ENCODE data around the gene MEGF6. TPM values are rescaled to one million over a fixed set of nuclear protein-coding genes. Genes with fewer than 3 reads are reported as not detected.

The MEGF6 gene
- total RNA-seq, 1 donor from 2014 or later: 7.3 TPM

DNA sequence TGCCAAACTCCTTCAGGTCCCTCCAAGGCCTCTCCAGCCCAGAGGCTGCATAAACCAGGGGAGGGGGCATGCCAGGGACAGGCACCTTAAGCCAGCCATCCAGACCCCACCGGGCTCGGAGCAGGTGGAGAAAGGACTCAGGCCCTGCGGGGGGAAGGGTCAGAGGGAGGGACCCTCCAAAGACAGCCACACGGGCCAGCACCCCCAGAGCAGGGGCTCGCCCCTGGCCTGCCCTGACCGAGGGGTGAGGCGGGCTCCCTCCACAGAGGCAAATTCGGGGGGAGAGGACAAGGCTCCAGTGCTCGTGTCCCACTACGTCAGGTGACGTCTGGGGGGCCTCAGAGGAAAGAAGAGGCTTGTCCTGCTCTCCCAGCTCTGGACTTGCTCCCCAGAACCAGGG is 8.2 kb downstream of the MEGF6 start:
- intact Hi-C loops (cut with DNase I): no loop called here
- ATAC-seq (ENCODE audit: poor library complexity): no peak

GRCh38 chr1:3602375-3602774 is 8.9 kb downstream of the MEGF6 start:
- intact Hi-C loops (cut with DNase I): no loop called here

More for the DNA sequence above, 8.2 kb downstream of the MEGF6 start:
- DNase-seq: no peak

DNA sequence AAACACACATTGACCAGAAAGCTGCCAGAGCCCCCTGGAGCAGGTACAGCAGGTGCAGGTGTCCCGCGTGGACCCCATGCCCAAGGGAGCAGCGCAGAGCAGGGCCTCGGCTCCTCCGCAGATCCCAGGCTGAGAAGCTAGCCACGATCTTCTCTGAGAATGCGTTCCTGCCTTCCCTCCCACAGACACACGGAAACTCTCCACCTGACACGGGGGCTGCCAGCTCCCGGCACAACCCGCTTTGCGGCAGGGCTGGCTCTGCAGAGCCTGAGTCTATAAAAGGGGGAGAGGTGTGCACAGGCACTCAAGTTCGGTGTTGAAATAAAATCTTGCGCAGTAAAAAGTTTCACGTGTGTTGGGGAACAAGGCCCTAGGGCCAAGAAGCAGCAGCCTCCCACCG is 9.6 kb downstream of the MEGF6 start:
- ATAC-seq (ENCODE audit: poor library complexity) (no peak), DNase-seq (no peak)
- intact Hi-C loops (cut with DNase I): no loop called here

More at GRCh38 chr1:3602375-3602774, 8.9 kb downstream of the MEGF6 start:
- ATAC-seq (ENCODE audit: poor library complexity) (no peak), DNase-seq (no peak)

GRCh38 chr1:3600354-3600753 is 11.0 kb downstream of the MEGF6 start:
- intact Hi-C loops (cut with DNase I): no loop called here
- no peak for DNase-seq
- no peak for ATAC-seq (ENCODE audit: poor library complexity)

DNA sequence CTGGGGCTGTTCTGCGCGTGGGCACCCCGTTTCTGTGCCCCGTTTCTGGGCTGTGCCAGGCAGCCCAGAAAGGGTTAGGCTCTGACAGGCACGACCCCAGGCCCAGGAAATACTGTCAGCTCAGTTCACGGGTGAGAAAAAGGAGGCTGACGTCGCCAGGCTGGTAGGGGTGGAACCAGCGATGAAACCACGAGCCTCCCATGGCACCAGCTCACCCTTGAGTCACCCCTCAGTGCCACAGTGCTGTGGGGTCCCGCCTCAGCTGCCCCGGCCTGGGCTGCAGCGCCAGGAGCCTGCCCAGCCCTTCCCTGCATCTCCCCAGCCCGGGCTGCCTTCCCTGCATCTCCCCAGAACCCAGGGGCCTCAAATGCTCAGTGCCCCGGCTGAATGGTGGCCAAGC is 11.5 kb downstream of the MEGF6 start:
- intact Hi-C loops (cut with DNase I): no loop called here
- ATAC-seq (ENCODE audit: poor library complexity) (no peak), DNase-seq (no peak)

DNA sequence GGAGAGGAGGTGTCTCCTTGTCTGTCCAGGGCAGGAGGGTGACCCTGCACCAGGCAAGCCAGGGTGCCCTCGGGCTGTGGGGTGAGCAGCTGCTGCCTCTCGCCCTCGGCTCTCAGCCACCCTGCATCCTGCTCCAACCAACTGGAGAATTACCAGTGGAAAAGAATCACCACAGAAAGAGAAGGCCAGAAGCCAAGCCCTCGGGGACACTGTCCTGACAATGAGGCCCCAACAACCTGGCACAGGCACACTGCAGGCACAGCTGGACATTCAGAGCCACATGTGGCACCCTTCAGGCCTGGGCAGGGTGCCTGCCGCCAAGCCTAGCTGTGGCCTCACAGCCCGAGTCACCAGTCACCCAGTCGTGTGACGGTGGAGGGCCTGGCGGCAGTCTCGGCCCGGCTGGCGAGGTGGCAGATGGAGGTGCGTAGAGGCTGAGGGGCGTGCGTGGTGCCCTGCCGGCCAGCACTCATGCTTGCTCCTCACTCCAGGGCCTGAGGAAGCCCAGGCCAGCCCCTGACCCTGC is 12.0 kb downstream of the MEGF6 start:
- intact Hi-C loops (cut with DNase I): no loop called here
- no peak for ATAC-seq (ENCODE audit: poor library complexity)

GRCh38 chr1:3598522-3599285 is 12.6 kb downstream of the MEGF6 start:
- DNase-seq: no peak
- no peak for ATAC-seq (ENCODE audit: poor library complexity)
- intact Hi-C loops (cut with DNase I): no loop called here

More for the DNA sequence above, 12.0 kb downstream of the MEGF6 start:
- DNase-seq: no peak

DNA sequence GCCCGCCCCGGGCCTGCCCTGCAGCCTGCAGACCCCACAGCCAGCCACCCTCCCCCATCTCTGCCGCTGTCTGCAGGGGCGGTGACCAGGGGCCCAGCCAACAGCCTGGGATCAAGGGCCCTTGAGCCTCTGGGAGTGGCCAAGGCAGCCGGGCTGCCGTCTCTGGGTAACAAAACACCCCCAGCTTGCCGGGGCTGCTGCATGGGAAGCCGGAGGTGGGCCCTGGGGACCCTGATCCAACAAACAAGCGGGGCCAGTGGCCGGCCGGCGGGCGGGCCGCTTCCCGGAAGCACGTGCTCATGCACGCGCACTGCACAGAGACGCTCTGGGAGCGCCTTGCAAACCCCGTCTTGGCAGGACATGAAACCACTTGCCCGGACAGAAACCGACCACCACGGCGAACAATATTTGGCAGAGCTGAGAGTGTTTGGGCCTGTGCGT is 13.2 kb downstream of the MEGF6 start:
- ATAC-seq (ENCODE audit: poor library complexity) (peak; percentile 60), DNase-seq (peak; percentile 74)
- intact Hi-C loops (cut with DNase I): no loop called here

GRCh38 chr1:3597599-3597964 is 13.7 kb downstream of the MEGF6 start:
- ATAC-seq (ENCODE audit: poor library complexity): peak; percentile 26
- no peak for DNase-seq

DNA sequence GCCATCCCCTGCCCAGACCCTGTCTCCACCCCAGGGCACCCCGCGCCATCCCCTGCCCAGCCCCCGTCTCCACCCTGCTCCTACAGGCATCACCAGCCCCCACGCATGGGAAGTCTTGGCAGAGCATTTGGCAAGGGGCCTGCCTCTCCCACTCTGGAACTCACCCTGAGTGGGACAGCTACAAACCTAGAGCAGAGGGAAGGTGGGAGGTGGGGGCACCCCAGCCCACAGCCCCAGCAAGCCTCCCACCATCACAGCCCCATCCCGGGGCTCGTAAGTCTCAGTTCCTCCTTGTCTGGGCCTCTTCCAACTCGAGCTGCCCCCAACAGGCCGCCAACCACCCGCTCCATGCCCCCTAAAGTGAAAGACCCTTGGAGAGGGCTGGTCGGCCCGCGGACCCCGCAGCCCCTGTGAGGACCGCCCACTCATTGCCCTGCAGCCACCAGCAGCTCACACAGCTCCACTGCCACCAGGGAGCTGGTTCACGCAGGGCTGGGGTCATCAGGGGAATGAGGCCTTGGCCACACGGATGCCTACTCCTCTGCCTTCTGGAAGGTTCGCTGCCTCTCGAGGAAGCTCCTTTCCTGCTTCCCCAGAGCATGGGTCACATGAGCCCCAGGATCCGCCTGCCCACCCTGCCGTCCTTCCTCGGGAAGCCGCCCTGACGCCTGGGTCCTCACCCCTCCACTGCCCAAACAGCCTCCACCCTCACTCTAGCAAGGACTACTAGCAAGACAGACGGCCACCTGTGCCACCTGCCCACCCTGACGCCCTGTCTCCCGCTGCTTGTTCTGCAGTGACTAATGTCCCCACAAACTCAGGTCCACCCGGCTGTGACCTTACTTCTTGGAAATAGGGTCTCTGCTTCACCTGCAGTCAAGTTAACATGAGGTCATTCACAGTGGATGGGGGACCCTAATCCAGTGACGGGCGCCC is 14.4 kb downstream of the MEGF6 start:
- intact Hi-C loops (cut with DNase I): no loop called here
- DNase-seq: no peak
- ATAC-seq (ENCODE audit: poor library complexity): no peak

More at GRCh38 chr1:3597599-3597964, 13.7 kb downstream of the MEGF6 start:
- intact Hi-C loops (cut with DNase I): no loop called here

- no peak for ATAC-seq (ENCODE audit: poor library complexity)
- intact Hi-C loops (cut with DNase I): no loop called here
- no peak for DNase-seq
Measured at GRCh38 chr1:3595949-3596348, 15.4 kb downstream of the MEGF6 start.

GRCh38 chr1:3594706-3595377 is 16.5 kb downstream of the MEGF6 start:
- intact Hi-C loops (cut with DNase I): no loop called here
- ATAC-seq (ENCODE audit: poor library complexity) (no peak), DNase-seq (peak; percentile 59)

DNA sequence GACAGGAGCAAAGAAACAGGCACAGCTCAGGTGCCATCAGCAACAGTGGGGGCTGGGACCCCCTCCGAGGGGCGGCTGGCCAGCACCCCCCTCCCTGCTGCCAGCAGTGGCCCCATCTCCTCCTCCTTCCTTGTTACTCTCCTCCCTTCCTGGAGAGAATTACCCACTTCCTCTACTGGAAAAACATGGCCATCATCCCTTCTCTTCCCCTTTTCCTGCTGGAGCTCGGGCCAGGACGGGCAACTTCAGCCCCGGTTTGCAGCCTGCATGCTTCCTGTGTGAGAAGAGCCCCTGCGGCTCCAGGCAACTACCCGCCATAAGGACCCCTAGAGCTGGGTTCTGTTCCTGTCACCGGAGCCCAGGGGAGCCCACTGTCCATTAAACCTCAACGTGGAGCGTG is 17.6 kb downstream of the MEGF6 start:
- DNase-seq (no peak), ATAC-seq (ENCODE audit: poor library complexity) (no peak)
- intact Hi-C loops (cut with DNase I): no loop called here

- no peak for DNase-seq
- no peak for ATAC-seq (ENCODE audit: poor library complexity)
- intact Hi-C loops (cut with DNase I): no loop called here
Measured at GRCh38 chr1:3593334-3593733, 18.0 kb downstream of the MEGF6 start.

- DNase-seq (no peak), ATAC-seq (ENCODE audit: poor library complexity) (no peak)
- intact Hi-C loops (cut with DNase I): no loop called here
Measured at GRCh38 chr1:3590951-3591865, 20.1 kb downstream of the MEGF6 start.

DNA sequence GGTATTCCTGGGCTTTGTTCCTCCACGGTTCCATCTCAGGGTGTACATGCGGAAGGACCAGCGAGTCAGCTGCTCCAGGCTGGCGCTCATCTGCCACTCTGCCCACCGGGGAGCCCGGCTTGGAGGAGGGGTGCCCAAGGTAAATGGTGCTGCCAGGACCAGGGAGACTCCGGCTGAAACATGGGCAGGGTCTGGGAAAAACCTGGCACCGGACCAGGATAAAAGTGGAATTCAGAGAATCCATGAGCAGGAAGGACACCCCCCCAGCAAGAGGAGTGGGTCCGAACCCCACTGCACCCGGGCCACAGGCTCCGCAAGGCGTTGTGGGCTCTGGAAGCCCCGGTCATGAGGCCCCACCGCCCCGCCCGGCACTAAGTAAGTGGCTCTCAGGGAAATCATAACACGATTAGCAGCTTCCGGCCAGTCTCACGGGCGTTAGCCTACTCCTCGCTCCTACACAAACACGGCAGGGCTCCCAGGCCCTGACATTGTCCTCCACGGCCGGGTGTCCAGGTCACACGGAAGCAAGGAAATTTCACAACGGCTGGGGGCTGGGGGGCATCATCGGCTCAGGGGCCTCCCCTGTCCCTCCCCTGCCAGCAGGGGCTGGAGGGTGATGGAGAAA is 21.1 kb downstream of the MEGF6 start:
- intact Hi-C loops (cut with DNase I): no loop called here
- no peak for ATAC-seq (ENCODE audit: poor library complexity)
- no peak for DNase-seq

DNA sequence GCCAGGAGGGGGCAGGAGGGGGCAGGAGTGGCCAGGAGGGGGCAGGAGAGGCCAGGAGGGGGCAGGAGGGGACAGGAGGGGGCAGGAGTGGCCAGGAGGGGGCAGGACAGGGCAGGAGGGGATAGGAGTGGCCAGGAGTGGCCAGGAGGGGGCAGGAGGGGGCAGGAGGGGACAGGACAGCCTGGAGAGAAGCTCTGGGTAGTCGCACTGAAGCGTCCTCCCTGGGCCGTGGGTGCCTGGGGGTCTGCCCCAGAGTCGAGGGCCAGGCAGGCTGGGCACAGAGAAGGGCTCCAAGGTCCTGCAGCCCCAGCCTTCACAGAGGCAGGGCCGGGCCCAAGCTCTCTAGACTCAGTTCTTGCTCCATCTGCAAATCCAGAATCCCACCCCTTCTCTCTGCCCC is 22.9 kb downstream of the MEGF6 start:
- no peak for ATAC-seq (ENCODE audit: poor library complexity)
- intact Hi-C loops (cut with DNase I): no loop called here
- no peak for DNase-seq
